ENCODE data around the gene MEIG1. TPM values are rescaled to one million over a fixed set of nuclear protein-coding genes. Genes with fewer than 3 reads are reported as not detected.

Gene MEIG1
- total and polyA plus RNA-seq, 9 donors: 0.67 to 0.69 TPM; not detected in 7

GRCh38 chr10:14954001-14954770, 5.0 kb upstream of the MEIG1 start, which contains the start of gene DCLRE1C:
Gene DCLRE1C (minus strand): TSS chr10:14954096. CDS start chr10:14954010, 86 bp downstream.
- DNase-seq: peak; percentile 84 to 91 (median 86)
- intact Hi-C loops (cut with DNase I): loop anchor here in 1 of 4 donors (10.0 kb wide), 1 partner anchor 141 kb away; the partner anchor contains the start of gene RPP38
- Histone ChIP-seq H3K4me3 (peak within 1 kb of the TSS; percentile 89), H3K4me1 (ENCODE audit: insufficient read depth) (no peaks in the 10 kb centered on the region), H3K9me3 (no peaks in the 10 kb centered on the region), H3K27me3 (no peaks in the 10 kb centered on the region), H3K36me3 (no peaks in the 10 kb centered on the region), H3K27ac (peak within 1 kb of the TSS in 1 of 2 donors; percentile 75)
- WGBS, 3 donors: 0% methylated on average over 45 of the region's 45 CpGs
- TF ChIP-seq EP300 (IDR thresholded peaks at IDR 0.05) (no peak), CTCF (IDR thresholded peaks at IDR 0.05) (no peak), POLR2A (IDR thresholded peaks at IDR 0.05) (no peak)

DNA sequence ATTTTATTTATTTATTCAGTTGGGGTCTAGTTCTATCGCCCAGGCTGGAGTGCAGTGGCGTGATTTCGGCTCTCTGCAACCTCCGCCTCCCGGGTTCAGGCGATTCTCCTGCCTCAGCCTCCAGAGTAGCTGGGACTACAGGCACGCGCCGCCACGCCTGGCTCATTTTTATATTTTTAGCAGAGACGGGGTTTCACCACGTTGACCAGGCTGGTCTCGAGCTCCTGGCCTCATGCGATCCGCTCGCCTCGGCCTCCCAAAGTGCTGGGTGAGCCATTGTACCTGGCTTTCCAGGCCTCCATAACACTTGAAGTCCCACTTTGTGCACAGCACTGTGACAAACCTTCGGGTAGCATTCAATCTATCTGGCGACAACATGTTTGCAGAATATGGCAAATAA, 4.3 kb upstream of the MEIG1 start:
- H3K4me3 ChIP-seq: no peak overlapping the region
- no peaks in the 10 kb centered on the region for H3K9me3 ChIP-seq
- DNase-seq: no peak
- TF ChIP-seq POLR2A (IDR thresholded peaks at IDR 0.05) (no peak), CTCF (IDR thresholded peaks at IDR 0.05) (no peak), EP300 (IDR thresholded peaks at IDR 0.05) (no peak)
- intact Hi-C loops (cut with DNase I): loop anchor here in 1 of 4 donors (10.0 kb wide), 1 partner anchor 140 kb away; the partner anchor contains the start of gene RPP38
- H3K27ac ChIP-seq: no peak overlapping the region
- WGBS, 3 donors: 88 to 93% (median 93%) methylated on average over 19 of the region's 19 CpGs
- H3K4me1 ChIP-seq (ENCODE audit: insufficient read depth): no peaks in the 10 kb centered on the region
- H3K36me3 ChIP-seq: no peaks in the 10 kb centered on the region
- H3K27me3 ChIP-seq: no peaks in the 10 kb centered on the region

DNA sequence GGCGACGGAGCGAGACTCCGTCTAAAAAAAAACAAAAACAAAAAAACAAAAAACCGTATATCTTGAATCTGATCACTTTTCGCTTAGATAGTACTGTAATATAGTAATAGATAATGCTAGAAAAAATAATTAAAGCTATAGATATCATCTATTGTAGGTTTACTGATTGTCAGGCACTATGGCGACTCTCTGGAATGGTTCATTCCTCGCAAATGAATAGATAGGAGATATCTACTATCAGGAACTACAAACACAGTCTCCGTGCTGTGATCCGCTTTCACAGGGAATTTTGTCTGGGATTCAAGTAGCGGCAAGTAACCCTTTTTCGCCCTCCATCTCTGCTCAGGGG, 342 bp upstream of the MEIG1 start:
- Histone ChIP-seq H3K4me1 (ENCODE audit: insufficient read depth) (no peaks in the 10 kb centered on the region), H3K27me3 (no peaks in the 10 kb centered on the region), H3K9me3 (no peaks in the 10 kb centered on the region), H3K36me3 (no peaks in the 10 kb centered on the region), H3K27ac (peak overlapping the region; percentile 62 to 89), H3K4me3 (peak overlapping the region; percentile 78)
- WGBS, 3 donors: 15 to 31% (median 29%) methylated on average over 12 of the region's 12 CpGs
- intact Hi-C loops (cut with DNase I): loop anchor here in 1 of 4 donors (10.0 kb wide), 1 partner anchor 136 kb away; the partner anchor contains the start of gene RPP38
- DNase-seq: no peak
- TF ChIP-seq CTCF (IDR thresholded peaks at IDR 0.05) (no peak), EP300 (IDR thresholded peaks at IDR 0.05) (no peak), POLR2A (IDR thresholded peaks at IDR 0.05) (no peak)

GRCh38 chr10:14967897-14968296, 8.7 kb downstream of the MEIG1 start:
- Histone ChIP-seq H3K9me3 (no peaks in the 10 kb centered on the region), H3K27me3 (no peaks in the 10 kb centered on the region), H3K36me3 (no peaks in the 10 kb centered on the region), H3K4me1 (ENCODE audit: insufficient read depth) (no peaks in the 10 kb centered on the region), H3K4me3 (no peak overlapping the region), H3K27ac (no peak overlapping the region)
- intact Hi-C loops (cut with DNase I): no loop called here
- WGBS, 3 donors: 83 to 94% (median 91%) methylated on average over 2 of the region's 2 CpGs
- TF ChIP-seq EP300 (IDR thresholded peaks at IDR 0.05): no peak
- no peak for TF ChIP-seq CTCF (IDR thresholded peaks at IDR 0.05)
- no peak for TF ChIP-seq POLR2A (IDR thresholded peaks at IDR 0.05)
- no peak for DNase-seq
